ENCODE data around the gene TNRC6B.

GRCh38 chr22:40176921-40177737 is 596 bp upstream of the TNRC6B start:
- no peak for TF ChIP-seq SPI1 (IDR thresholded peaks at IDR 0.05; ENCODE audit: borderline replicate concordance, low read depth)
- TF ChIP-seq, protein P1, sequence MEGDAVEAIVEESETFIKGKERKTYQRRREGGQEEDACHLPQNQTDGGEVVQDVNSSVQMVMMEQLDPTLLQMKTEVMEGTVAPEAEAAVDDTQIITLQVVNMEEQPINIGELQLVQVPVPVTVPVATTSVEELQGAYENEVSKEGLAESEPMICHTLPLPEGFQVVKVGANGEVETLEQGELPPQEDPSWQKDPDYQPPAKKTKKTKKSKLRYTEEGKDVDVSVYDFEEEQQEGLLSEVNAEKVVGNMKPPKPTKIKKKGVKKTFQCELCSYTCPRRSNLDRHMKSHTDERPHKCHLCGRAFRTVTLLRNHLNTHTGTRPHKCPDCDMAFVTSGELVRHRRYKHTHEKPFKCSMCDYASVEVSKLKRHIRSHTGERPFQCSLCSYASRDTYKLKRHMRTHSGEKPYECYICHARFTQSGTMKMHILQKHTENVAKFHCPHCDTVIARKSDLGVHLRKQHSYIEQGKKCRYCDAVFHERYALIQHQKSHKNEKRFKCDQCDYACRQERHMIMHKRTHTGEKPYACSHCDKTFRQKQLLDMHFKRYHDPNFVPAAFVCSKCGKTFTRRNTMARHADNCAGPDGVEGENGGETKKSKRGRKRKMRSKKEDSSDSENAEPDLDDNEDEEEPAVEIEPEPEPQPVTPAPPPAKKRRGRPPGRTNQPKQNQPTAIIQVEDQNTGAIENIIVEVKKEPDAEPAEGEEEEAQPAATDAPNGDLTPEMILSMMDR (IDR thresholded peaks at IDR 0.05; ENCODE audit: insufficient read depth, low read length): no peak

Measured in HL-60 (cell line).